HG03045 (cell line): Measurements from ENCODE around the gene HAVCR2.

Experiments used
- ATAC-seq: cut with Tn5 transposase; IDR thresholded peaks from one replicate; pipeline ENCODE4 v1.9.1; 2021; ENCODE audit warnings: mild to moderate bottlenecking, moderate library complexity; ENCODE audit not compliant: unreplicated experiment

HAVCR2 gene

GRCh38 chr5:157108976-157109375 lies at the start of gene HAVCR2:
Gene HAVCR2, minus strand, starts transcription at chr5:157109044. Its CDS starts 61 bp downstream, at chr5:157108983.
- peak; percentile 67 for ATAC-seq

- ATAC-seq = no peak
These were observed 48.5 kb upstream of the HAVCR2 start for GRCh38 chr5:157157293-157157891.

- no peak for ATAC-seq
These were observed 46.5 kb upstream of the HAVCR2 start for GRCh38 chr5:157155297-157155696.

- no peak for ATAC-seq
These were observed 42.2 kb upstream of the HAVCR2 start for GRCh38 chr5:157150995-157151394.

- peak; percentile 64 for ATAC-seq
These were observed 40.1 kb upstream of the HAVCR2 start for GRCh38 chr5:157148734-157149615.

GRCh38 chr5:157143127-157143971 lies 34.5 kb upstream of the HAVCR2 start:
- peak; percentile 37 for ATAC-seq

- ATAC-seq = peak; percentile 100
These were observed 33.7 kb upstream of the HAVCR2 start, which contains the start of gene MED7 for GRCh38 chr5:157142317-157143126. Gene MED7, minus strand, starts transcription at chr5:157142865. Its CDS starts 3,434 bp downstream, at chr5:157139431.

- ATAC-seq = no peak
These were observed 28.8 kb upstream of the HAVCR2 start for GRCh38 chr5:157137691-157138090.

- ATAC-seq = no peak
These were observed 23.4 kb upstream of the HAVCR2 start for GRCh38 chr5:157132281-157132612.

- ATAC-seq = no peak
These were observed 22.1 kb upstream of the HAVCR2 start for GRCh38 chr5:157130925-157131324.

- ATAC-seq = no peak
These were observed 12.9 kb upstream of the HAVCR2 start for GRCh38 chr5:157121709-157122108.

- ATAC-seq = no peak
These were observed 11.3 kb upstream of the HAVCR2 start for GRCh38 chr5:157120102-157120501.

GRCh38 chr5:157116483-157116954 lies 7.7 kb upstream of the HAVCR2 start:
- ATAC-seq = peak; percentile 74

- ATAC-seq = no peak
These were observed 6.7 kb upstream of the HAVCR2 start for GRCh38 chr5:157115502-157115901.

- no peak for ATAC-seq
These were observed 6.2 kb upstream of the HAVCR2 start for GRCh38 chr5:157115012-157115411.

- ATAC-seq = no peak
These were observed 4.2 kb upstream of the HAVCR2 start for GRCh38 chr5:157113002-157113401.

- peak; percentile 59 for ATAC-seq
These were observed 900 bp upstream of the HAVCR2 start for GRCh38 chr5:157109744-157110143.

GRCh38 chr5:157107508-157107907 lies 1.3 kb downstream of the HAVCR2 start:
- no peak for ATAC-seq

- no peak for ATAC-seq
These were observed 2.0 kb downstream of the HAVCR2 start for GRCh38 chr5:157106630-157107461.
